GM12878 (cell line): ENCODE results near the gene CCDC138.

ENCODE experiments used
- CBX5 ChIP-seq: sonication (generic); IDR thresholded peaks from 2 replicates; pipeline ENCODE4 v1.6.1; 2016; ENCODE audit warnings: low read depth, moderate library complexity, mild to moderate bottlenecking, inconsistent platforms
- CTCF ChIP-seq, 3 experiments: IDR thresholded peaks in 2 of 3; conservative IDR thresholded peaks in 1 of 3; 2 replicates each; pipeline ENCODE4 v1.5.1; 2011; ENCODE audit warnings: low read depth in 3 of 3, low read length in 3 of 3, mild to moderate bottlenecking in 3 of 3, control low read depth in 2 of 3, moderate library complexity in 2 of 3, inconsistent platforms in 1 of 3, mixed read lengths in 1 of 3; ENCODE audit not compliant: control insufficient read depth in 2 of 3, insufficient read depth in 1 of 3; ENCODE audit errors: extremely low read depth in 1 of 3
- EP300 ChIP-seq, 2 experiments: fragments of 150-350 bp in 1 of 2; IDR thresholded peaks; 2 replicates each; pipeline ENCODE4 v1.6.1; 2011 to 2012; ENCODE audit warnings: low read depth in 2 of 2, low read length in 2 of 2, borderline replicate concordance in 1 of 2, improper control_type of control experiment in 1 of 2, inconsistent platforms in 1 of 2; ENCODE audit not compliant: control insufficient read depth in 1 of 2
- EZH2 ChIP-seq: IDR thresholded peaks from 2 replicates; pipeline ENCODE4 v1.6.1; 2012; ENCODE audit warnings: low read depth, mild to moderate bottlenecking, control low read depth, inconsistent platforms, low read length, borderline replicate concordance; ENCODE audit not compliant: control insufficient read depth
- FOXK2 ChIP-seq: fragments of 450-650 bp; IDR thresholded peaks from 2 replicates; pipeline ENCODE4 v1.6.1; 2017; ENCODE audit warnings: mild to moderate bottlenecking, moderate library complexity
- KAT2A ChIP-seq: conservative IDR thresholded peaks from 2 replicates; pipeline ENCODE4 v1.6.1; 2011; ENCODE audit warnings: low read depth, low read length; ENCODE audit not compliant: control insufficient read depth
- NR2C1 ChIP-seq: fragments of 450-650 bp; IDR thresholded peaks from 2 replicates; pipeline ENCODE4 v1.6.1; 2017; ENCODE audit warnings: antibody characterized with exemption, mild to moderate bottlenecking, moderate library complexity
- POLR2A ChIP-seq: IDR thresholded peaks from 2 replicates; pipeline ENCODE4 v1.6.1; 2011; ENCODE audit warnings: low read depth, mild to moderate bottlenecking, low read length
- SIX5 ChIP-seq: IDR thresholded peaks from 2 replicates; pipeline ENCODE4 v1.6.1; 2011; ENCODE audit warnings: mild to moderate bottlenecking, low read depth, low read length, moderate library complexity; ENCODE audit not compliant: severe bottlenecking
- TAF1 ChIP-seq: IDR thresholded peaks from 2 replicates; pipeline ENCODE4 v1.6.1; 2011; ENCODE audit warnings: mild to moderate bottlenecking, low read depth, low read length, borderline replicate concordance

DNA sequence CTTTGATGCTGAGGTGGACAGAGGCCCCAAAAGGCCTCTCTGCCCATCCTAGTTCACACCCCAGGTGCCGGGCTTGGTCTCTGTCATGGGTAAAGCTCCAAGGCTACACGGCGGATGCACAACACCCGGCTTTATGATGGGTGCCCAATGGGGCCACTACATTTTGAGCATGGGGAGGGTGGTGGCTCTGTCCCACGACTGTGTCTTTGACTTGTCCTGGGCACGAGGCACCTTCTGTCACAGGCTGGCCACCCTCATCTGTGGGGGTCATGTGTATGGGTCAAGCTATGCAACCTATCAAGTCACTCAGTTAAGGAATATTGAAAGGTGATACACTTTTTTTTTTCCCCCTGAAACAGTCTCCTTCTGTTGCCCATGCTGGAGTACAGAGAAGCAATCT lies 138.7 kb downstream of the CCDC138 start:
- TF ChIP-seq EZH2 (no peak), CTCF (IDR thresholded peaks at IDR 0.05 in 2 of 3, conservative IDR thresholded peaks at IDR 0.05 in 1 of 3; ENCODE audit: control insufficient read depth in 2 of 3, extremely low read depth in 1 of 3, insufficient read depth in 1 of 3, low read depth in 3 of 3, low read length in 3 of 3) (no peak), EP300 (IDR thresholded peaks at IDR 0.05; ENCODE audit: borderline replicate concordance in 1 of 2, control insufficient read depth in 1 of 2, low read depth in 2 of 2, low read length in 2 of 2) (no peak), FOXK2 (no peak), POLR2A (no peak), NR2C1 (no peak), KAT2A (no peak), CBX5 (no peak), TAF1 (no peak), SIX5 (no peak)
